Mesenchymal stem cell (in vitro differentiated cells and primary cell): ENCODE data around the gene MORC4.

Source experiments
- DNase-seq: peaks from one replicate; pipeline ENCODE4 v3.0.0-alpha.2; 2013
- H2AFZ ChIP-seq: one replicate; pipeline ENCODE4 v1.6.1; 2013; ENCODE audit warnings: low read depth, mild to moderate bottlenecking, control low read depth, inconsistent platforms, low read length, moderate library complexity
- H2AK5ac ChIP-seq: 2 replicates; pipeline ENCODE4 v1.6.1; 2013; ENCODE audit warnings: low read length, moderate library complexity, mild to moderate bottlenecking, inconsistent platforms; ENCODE audit not compliant: severe bottlenecking
- H2BK120ac ChIP-seq: one replicate; pipeline ENCODE4 v1.6.1; 2013; ENCODE audit warnings: low read depth, mild to moderate bottlenecking, inconsistent platforms, low read length, moderate library complexity
- H2BK12ac ChIP-seq, 2 experiments: one replicate each; pipeline ENCODE4 v1.6.1; 2013; ENCODE audit warnings: inconsistent platforms in 2 of 2, low read length in 2 of 2, mild to moderate bottlenecking in 2 of 2, moderate library complexity in 2 of 2, control low read depth in 1 of 2
- H2BK15ac ChIP-seq: one replicate; pipeline ENCODE4 v1.6.1; 2013; ENCODE audit warnings: mild to moderate bottlenecking, low read depth, inconsistent platforms; ENCODE audit not compliant: poor library complexity, severe bottlenecking
- H2BK5ac ChIP-seq: 2 replicates; pipeline ENCODE4 v1.6.1; 2013; ENCODE audit warnings: low read depth, mild to moderate bottlenecking, low read length, control low read depth, inconsistent platforms; ENCODE audit not compliant: poor library complexity, severe bottlenecking
- H3K14ac ChIP-seq, 2 experiments: one replicate each; pipeline ENCODE4 v1.6.1; 2013; ENCODE audit warnings: inconsistent platforms in 2 of 2, low read length in 2 of 2, control low read depth in 1 of 2, mild to moderate bottlenecking in 1 of 2, moderate library complexity in 1 of 2
- H3K18ac ChIP-seq, 2 experiments: one replicate each; pipeline ENCODE4 v1.6.1; 2013; ENCODE audit warnings: inconsistent platforms in 2 of 2, low read length in 2 of 2, control low read depth in 1 of 2, low read depth in 1 of 2, mild to moderate bottlenecking in 1 of 2
- H3K23ac ChIP-seq, 2 experiments: one replicate each; pipeline ENCODE4 v1.6.1; 2013; ENCODE audit warnings: inconsistent platforms in 2 of 2, low read length in 2 of 2, mild to moderate bottlenecking in 2 of 2, moderate library complexity in 2 of 2, control low read depth in 1 of 2
- H3K27ac ChIP-seq: 2 replicates; pipeline ENCODE4 v1.5.1; 2013; ENCODE audit warnings: mild to moderate bottlenecking, moderate library complexity, low read length, control low read depth, inconsistent platforms; ENCODE audit not compliant: poor library complexity, severe bottlenecking
- H3K27me3 ChIP-seq, 2 experiments: 2 replicates each; pipeline versions ENCODE4 v1.6.1 to v1.7.0; 2013; ENCODE audit warnings: low read length in 2 of 2, mild to moderate bottlenecking in 2 of 2, moderate library complexity in 2 of 2, control low read depth in 1 of 2, inconsistent platforms in 1 of 2; ENCODE audit not compliant: control insufficient read depth in 1 of 2, insufficient read depth in 1 of 2
- H3K36me3 ChIP-seq, 2 experiments: 2 replicates each; pipeline versions ENCODE4 v1.6.1 to v1.7.0; 2013; ENCODE audit warnings: low read length in 2 of 2, control low read depth in 1 of 2, inconsistent platforms in 1 of 2, low read depth in 1 of 2, mild to moderate bottlenecking in 1 of 2; ENCODE audit not compliant: insufficient read depth in 2 of 2, control insufficient read depth in 1 of 2
- H3K4ac ChIP-seq, 2 experiments: one replicate each; pipeline ENCODE4 v1.6.1; 2013; ENCODE audit warnings: inconsistent platforms in 2 of 2, low read length in 2 of 2, mild to moderate bottlenecking in 2 of 2, moderate library complexity in 2 of 2, control low read depth in 1 of 2, low read depth in 1 of 2
- H3K4me1 ChIP-seq: 2 replicates; pipeline ENCODE4 v1.6.1; 2013; ENCODE audit warnings: low read depth, low read length, control low read depth; ENCODE audit not compliant: control insufficient read depth, insufficient read depth
- H3K4me2 ChIP-seq: 2 replicates; pipeline ENCODE4 v1.6.1; 2013; ENCODE audit warnings: low read length, mild to moderate bottlenecking, inconsistent platforms; ENCODE audit not compliant: poor library complexity, severe bottlenecking
- H3K4me3 ChIP-seq, 2 experiments: 2 replicates each; pipeline versions ENCODE4 v1.5.1 to v1.7.0; 2013; ENCODE audit warnings: low read length in 2 of 2, mild to moderate bottlenecking in 2 of 2, control low read depth in 1 of 2, low read depth in 1 of 2; ENCODE audit not compliant: insufficient read depth in 1 of 2
- H3K79me1 ChIP-seq: replicated peaks from 2 replicates; pipeline ENCODE4 v1.6.1; 2013; ENCODE audit warnings: mild to moderate bottlenecking, control low read depth, low read length, inconsistent platforms; ENCODE audit not compliant: poor library complexity, severe bottlenecking
- H3K9ac ChIP-seq: 2 replicates; pipeline ENCODE4 v1.7.0; 2013; ENCODE audit warnings: mild to moderate bottlenecking, low read length, moderate library complexity
- H3K9me3 ChIP-seq: 2 replicates; pipeline ENCODE4 v1.7.0; 2013; ENCODE audit warnings: mild to moderate bottlenecking, low read length; ENCODE audit not compliant: control insufficient read depth
- H4K8ac ChIP-seq: one replicate; pipeline ENCODE4 v1.6.1; 2013; ENCODE audit warnings: inconsistent platforms, mild to moderate bottlenecking, low read length, moderate library complexity
- H4K91ac ChIP-seq: one replicate; pipeline ENCODE4 v1.6.1; 2013; ENCODE audit warnings: mild to moderate bottlenecking, low read length, inconsistent platforms
- WGBS: methylation state at CpG from one replicate; pipeline ENCODE4 v1.1.7; 2013; ENCODE audit warnings: mixed read lengths; 5-methylcytosine and 5-hydroxymethylcytosine counted together

Gene MORC4

GRCh38 chrX:106902684-106903083 is 97.3 kb downstream of the MORC4 start:
- Histone ChIP-seq H4K91ac (no peak overlapping the region), H3K36me3 (no peaks in the 10 kb centered on the region), H2BK12ac (no peak overlapping the region), H3K79me1 (no peaks in the 10 kb centered on the region), H4K8ac (no peak overlapping the region), H2BK15ac (no peak overlapping the region), H3K14ac (no peak overlapping the region), H2BK5ac (no peak overlapping the region), H3K4me2 (no peak overlapping the region), H3K27ac (no peak overlapping the region), H3K27me3 (peaks cover 0 to 73% of the 10 kb centered on the region in 2 experiments), H3K9me3 (no peaks in the 10 kb centered on the region), H2AFZ (no peak overlapping the region), H2AK5ac (no peak overlapping the region), H2BK120ac (no peak overlapping the region), H3K23ac (no peak overlapping the region), H3K4me1 (peaks cover 17% of the 10 kb centered on the region), H3K18ac (no peak overlapping the region), H3K4ac (no peak overlapping the region), H3K4me3 (no peak overlapping the region), H3K9ac (no peak overlapping the region)
- no peak for DNase-seq
- 100% methylated on average over 1 of the region's 2 CpGs for WGBS

- Histone ChIP-seq H3K14ac (no peak overlapping the region), H4K8ac (no peak overlapping the region), H3K18ac (no peak overlapping the region), H2BK5ac (no peak overlapping the region), H3K4me1 (peaks cover 17% of the 10 kb centered on the region), H3K36me3 (no peaks in the 10 kb centered on the region), H3K9ac (no peak overlapping the region), H3K4ac (no peak overlapping the region), H2AK5ac (no peak overlapping the region), H3K27me3 (peaks cover 0 to 70% of the 10 kb centered on the region in 2 experiments), H3K23ac (no peak overlapping the region), H3K4me2 (no peak overlapping the region), H3K79me1 (no peaks in the 10 kb centered on the region), H4K91ac (no peak overlapping the region), H3K27ac (no peak overlapping the region), H3K9me3 (no peaks in the 10 kb centered on the region), H3K4me3 (no peak overlapping the region), H2BK15ac (no peak overlapping the region), H2AFZ (no peak overlapping the region), H2BK120ac (no peak overlapping the region), H2BK12ac (no peak overlapping the region)
- no peak for DNase-seq
- no CpG with 5 or more reads among the region's 4 CpGs for WGBS
Measured at GRCh38 chrX:106901781-106902219, 98.2 kb downstream of the MORC4 start.

GRCh38 chrX:106901341-106901740 is 98.7 kb downstream of the MORC4 start:
- H2AK5ac ChIP-seq, result no peak overlapping the region
- no peak overlapping the region for H3K4ac ChIP-seq
- no peak overlapping the region for H2BK120ac ChIP-seq
- H2BK5ac ChIP-seq, result no peak overlapping the region
- no peaks in the 10 kb centered on the region for H3K36me3 ChIP-seq
- no peak overlapping the region for H3K23ac ChIP-seq
- no peak overlapping the region for H3K4me3 ChIP-seq
- DNase-seq, result no peak
- no peak overlapping the region for H2BK15ac ChIP-seq
- no peak overlapping the region for H3K27ac ChIP-seq
- peaks cover 14% of the 10 kb centered on the region for H3K4me1 ChIP-seq
- H4K91ac ChIP-seq, result no peak overlapping the region
- 90% methylated on average over 2 of the region's 3 CpGs for WGBS
- H3K18ac ChIP-seq, result no peak overlapping the region
- peaks cover 0 to 65% of the 10 kb centered on the region in 2 experiments for H3K27me3 ChIP-seq
- no peak overlapping the region for H3K4me2 ChIP-seq
- no peak overlapping the region for H2AFZ ChIP-seq
- H3K9ac ChIP-seq, result no peak overlapping the region
- H3K9me3 ChIP-seq, result no peaks in the 10 kb centered on the region
- no peak overlapping the region for H3K14ac ChIP-seq
- H4K8ac ChIP-seq, result no peak overlapping the region
- no peak overlapping the region for H2BK12ac ChIP-seq
- H3K79me1 ChIP-seq, result no peaks in the 10 kb centered on the region

GRCh38 chrX:106899841-106900240 is 100.2 kb downstream of the MORC4 start:
- Histone ChIP-seq H3K18ac (no peak overlapping the region), H2AK5ac (no peak overlapping the region), H3K4ac (no peak overlapping the region), H3K27ac (no peak overlapping the region), H2BK5ac (no peak overlapping the region), H3K27me3 (peaks cover 0 to 51% of the 10 kb centered on the region in 2 experiments), H3K9me3 (no peaks in the 10 kb centered on the region), H2BK12ac (no peak overlapping the region), H3K4me3 (no peak overlapping the region), H4K8ac (no peak overlapping the region), H2BK120ac (no peak overlapping the region), H3K9ac (no peak overlapping the region), H3K36me3 (no peaks in the 10 kb centered on the region), H3K79me1 (no peaks in the 10 kb centered on the region), H2AFZ (no peak overlapping the region), H3K4me1 (peaks cover 9% of the 10 kb centered on the region), H3K4me2 (no peak overlapping the region), H4K91ac (no peak overlapping the region), H2BK15ac (no peak overlapping the region), H3K14ac (no peak overlapping the region), H3K23ac (no peak overlapping the region)
- WGBS, result no CpG with 5 or more reads among the region's 1 CpG
- DNase-seq, result no peak
